H9 (cell line): ENCODE measurements around the gene KCNIP4. TPM values are rescaled to one million over a fixed set of nuclear protein-coding genes. Genes with fewer than 3 reads are reported as not detected.

Experiments
- DNase-seq: peaks from one replicate; pipeline ENCODE4 v3.0.0-alpha.2; 2017
- H2AFZ ChIP-seq: one replicate; pipeline ENCODE4 v1.6.1; 2013; ENCODE audit warnings: mild to moderate bottlenecking, low read length, control low read depth, moderate library complexity
- H2AK5ac ChIP-seq: 2 replicates; pipeline ENCODE4 v1.6.1; 2013; ENCODE audit warnings: low read length, control low read depth, mixed read lengths; ENCODE audit not compliant: insufficient read length
- H2BK120ac ChIP-seq: one replicate; pipeline ENCODE4 v1.6.1; 2013; ENCODE audit warnings: low read depth, mild to moderate bottlenecking, low read length, control low read depth, inconsistent platforms; ENCODE audit not compliant: poor library complexity, severe bottlenecking
- H2BK12ac ChIP-seq: 2 replicates; pipeline ENCODE4 v1.6.1; 2013; ENCODE audit warnings: low read length, control low read depth, mixed read lengths, low read depth; ENCODE audit not compliant: insufficient read length
- H2BK15ac ChIP-seq: 2 replicates; pipeline ENCODE4 v1.6.1; 2013; ENCODE audit warnings: low read depth, low read length, control low read depth
- H2BK20ac ChIP-seq: one replicate; pipeline ENCODE4 v1.6.1; 2013; ENCODE audit warnings: low read depth, mild to moderate bottlenecking, low read length, control low read depth, inconsistent platforms; ENCODE audit not compliant: poor library complexity, severe bottlenecking
- H2BK5ac ChIP-seq: 2 replicates; pipeline ENCODE4 v1.6.1; 2013; ENCODE audit warnings: low read length, control low read depth, mixed read lengths; ENCODE audit not compliant: insufficient read length
- H3K14ac ChIP-seq: 2 replicates; pipeline ENCODE4 v1.6.1; 2013; ENCODE audit warnings: low read length, control low read depth; ENCODE audit not compliant: insufficient read depth
- H3K18ac ChIP-seq: 2 replicates; pipeline ENCODE4 v1.6.1; 2013; ENCODE audit warnings: low read depth, mild to moderate bottlenecking, mixed read lengths, low read length, control low read depth; ENCODE audit not compliant: insufficient read length
- H3K23ac ChIP-seq: 2 replicates; pipeline ENCODE4 v1.6.1; 2013; ENCODE audit warnings: low read length, control low read depth, mixed read lengths, low read depth; ENCODE audit not compliant: insufficient read length
- H3K23me2 ChIP-seq: 2 replicates; pipeline ENCODE4 v1.6.1; 2013; ENCODE audit warnings: low read depth, mild to moderate bottlenecking, mixed read lengths, low read length, control low read depth; ENCODE audit not compliant: insufficient read length, poor library complexity, severe bottlenecking
- H3K27ac ChIP-seq: 2 replicates; pipeline ENCODE4 v1.5.1; 2013; ENCODE audit warnings: low read length, control low read depth, mixed read lengths, low read depth; ENCODE audit not compliant: insufficient read length
- H3K27me3 ChIP-seq: 2 replicates; pipeline ENCODE4 v1.6.1; 2013; ENCODE audit warnings: low read length, control low read depth, inconsistent platforms; ENCODE audit not compliant: insufficient read depth
- H3K4ac ChIP-seq: 2 replicates; pipeline ENCODE4 v1.6.1; 2013; ENCODE audit warnings: low read depth, mild to moderate bottlenecking, control low read depth, inconsistent platforms, low read length, moderate library complexity
- H3K4me1 ChIP-seq: 2 replicates; pipeline ENCODE4 v1.6.1; 2013; ENCODE audit warnings: low read length, control low read depth, inconsistent platforms; ENCODE audit not compliant: insufficient read depth
- H3K4me2 ChIP-seq: 2 replicates; pipeline ENCODE4 v1.6.1; 2013; ENCODE audit warnings: low read length, control low read depth, mixed read lengths; ENCODE audit not compliant: insufficient read length, insufficient read depth
- H3K56ac ChIP-seq: 2 replicates; pipeline ENCODE4 v1.6.1; 2013; ENCODE audit warnings: low read depth, mild to moderate bottlenecking, mixed read lengths, low read length, control low read depth; ENCODE audit not compliant: insufficient read length
- H3K79me1 ChIP-seq: 2 replicates; pipeline ENCODE4 v1.6.1; 2013; ENCODE audit warnings: low read depth, mild to moderate bottlenecking, moderate library complexity, low read length, control low read depth, inconsistent platforms; ENCODE audit not compliant: insufficient read depth, poor library complexity, severe bottlenecking
- H3K79me2 ChIP-seq: 2 replicates; pipeline ENCODE4 v1.6.1; 2013; ENCODE audit warnings: low read length, control low read depth, inconsistent platforms; ENCODE audit not compliant: insufficient read depth
- H3K9ac ChIP-seq: 2 replicates; pipeline ENCODE4 v1.6.1; 2013; ENCODE audit warnings: low read length, control low read depth, mixed read lengths; ENCODE audit not compliant: insufficient read length; ENCODE audit errors: extremely low read depth
- H3K9me3 ChIP-seq: one replicate; pipeline ENCODE4 v1.6.1; 2013; ENCODE audit warnings: low read depth, low read length, inconsistent platforms; ENCODE audit not compliant: control insufficient read depth
- H3T11ph ChIP-seq: one replicate; pipeline ENCODE4 v1.6.1; 2013; ENCODE audit warnings: mild to moderate bottlenecking, low read length, control low read depth, inconsistent platforms
- H4K20me1 ChIP-seq: one replicate; pipeline ENCODE4 v1.6.1; 2013; ENCODE audit not compliant: control insufficient read depth, insufficient read length, insufficient read depth
- H4K5ac ChIP-seq: 2 replicates; pipeline ENCODE4 v1.6.1; 2013; ENCODE audit warnings: low read depth, mild to moderate bottlenecking, mixed read lengths, low read length, control low read depth; ENCODE audit not compliant: insufficient read length
- H4K8ac ChIP-seq: replicated peaks from 2 replicates; pipeline ENCODE4 v1.6.1; 2013; ENCODE audit warnings: low read length, control low read depth, mixed read lengths, low read depth; ENCODE audit not compliant: insufficient read length
- H4K91ac ChIP-seq: 2 replicates; pipeline ENCODE4 v1.6.1; 2013; ENCODE audit warnings: low read depth, mild to moderate bottlenecking, moderate library complexity, mixed read lengths, low read length, control low read depth; ENCODE audit not compliant: insufficient read length
- H3K27ac Mint-ChIP-seq, 3 experiments: 2 replicates in 2 of 3; 3 replicates in 1 of 3; pipeline ENCODE4 v1.8.0; 2020 to 2021; ENCODE audit warnings: mixed read lengths in 3 of 3, mild to moderate bottlenecking in 1 of 3, moderate library complexity in 1 of 3
- H3K27me3 Mint-ChIP-seq: 2 replicates; pipeline ENCODE4 v1.8.0; 2021; ENCODE audit warnings: low read depth, mild to moderate bottlenecking, moderate library complexity, mixed read lengths
- H3K36me3 Mint-ChIP-seq, 3 experiments: 2 replicates in 2 of 3; 3 replicates in 1 of 3; pipeline ENCODE4 v1.8.0; 2020 to 2021; ENCODE audit warnings: low read depth in 3 of 3, mixed read lengths in 3 of 3; ENCODE audit not compliant: insufficient read depth in 1 of 3
- H3K4me1 Mint-ChIP-seq, 2 experiments: 2 replicates each; pipeline ENCODE4 v1.8.0; 2020; ENCODE audit warnings: mixed read lengths in 2 of 2
- H3K4me3 Mint-ChIP-seq, 2 experiments: 2 replicates in 1 of 2; 3 replicates in 1 of 2; pipeline ENCODE4 v1.8.0; 2020 to 2021; ENCODE audit warnings: mild to moderate bottlenecking in 2 of 2, mixed read lengths in 2 of 2, moderate library complexity in 1 of 2
- H3K9me3 Mint-ChIP-seq, 2 experiments: 2 replicates in 1 of 2; 3 replicates in 1 of 2; pipeline ENCODE4 v1.8.0; 2020; ENCODE audit warnings: mild to moderate bottlenecking in 2 of 2, mixed read lengths in 2 of 2, moderate library complexity in 1 of 2
- WGBS: extraction: QIAGEN DNeasy Blood & Tissue Kit; methylation state at CpG from one replicate; pipeline ENCODE4 v1.1.7; 2013; ENCODE audit warnings: missing lambda C conversion rate, low lambda C conversion rate, mixed read lengths; ENCODE audit not compliant: insufficient read length; ENCODE audit errors: extremely low coverage; 5-methylcytosine and 5-hydroxymethylcytosine counted together
- total RNA-seq: library from RNA; stranded (reverse); gene quantifications from 2 replicates; pipeline ENCODE4 v1.2.1, GENCODE V29; 2021
- TF ChIP-seq, protein P1 (sequence below): fragments of 200-600 bp; sonication (generic); conservative IDR thresholded peaks from 3 replicates; pipeline ENCODE4 v1.8.0; 2021; ENCODE audit warnings: antibody characterized with exemption, mild to moderate bottlenecking

The KCNIP4 gene
- total RNA-seq, 1 experiment from 2014 or later = not detected

DNA sequence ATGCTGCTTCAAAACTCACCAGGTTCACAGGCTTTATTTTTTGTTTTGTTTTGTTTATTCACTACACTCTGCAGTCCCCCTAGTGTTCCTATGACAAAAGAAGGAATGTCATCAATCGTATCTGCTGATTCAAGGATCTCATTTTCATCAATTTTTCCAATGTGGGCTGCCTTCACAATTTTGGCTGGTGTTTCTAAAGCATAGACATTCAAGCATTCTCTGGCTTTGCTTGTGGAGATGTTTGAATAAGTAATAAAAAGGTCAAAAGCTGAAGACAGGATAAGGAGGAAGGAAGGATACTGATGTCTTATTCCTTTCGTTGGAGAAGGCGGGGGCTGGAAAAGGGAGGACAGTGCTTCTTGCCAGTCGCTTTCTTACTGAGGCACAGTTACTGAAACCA is 12.2 kb upstream of the KCNIP4 start:
- WGBS = no CpG with 5 or more reads among the region's 4 CpGs
- Histone ChIP-seq H2BK120ac (no peak overlapping the region), H4K91ac (no peak overlapping the region), H2BK12ac (no peak overlapping the region), H3K4me2 (no peak overlapping the region), H4K8ac (no peak overlapping the region), H4K5ac (no peak overlapping the region), H3K9ac (no peak overlapping the region), H2AK5ac (no peak overlapping the region), H2AFZ (no peak overlapping the region), H3K14ac (no peak overlapping the region), H2BK15ac (no peak overlapping the region), H3K27me3 (no peaks in the 10 kb centered on the region), H3K23me2 (no peaks in the 10 kb centered on the region), H3K79me2 (no peaks in the 10 kb centered on the region), H4K20me1 (no peaks in the 10 kb centered on the region), H3K4me1 (no peaks in the 10 kb centered on the region), H3K9me3 (no peaks in the 10 kb centered on the region), H3K56ac (no peak overlapping the region), H3T11ph (no peak overlapping the region), H3K4ac (no peak overlapping the region), H2BK5ac (no peak overlapping the region), H3K23ac (no peak overlapping the region), H3K79me1 (no peaks in the 10 kb centered on the region), H2BK20ac (no peak overlapping the region), H3K27ac (no peak overlapping the region), H3K18ac (no peak overlapping the region)
- TF ChIP-seq, protein P1, sequence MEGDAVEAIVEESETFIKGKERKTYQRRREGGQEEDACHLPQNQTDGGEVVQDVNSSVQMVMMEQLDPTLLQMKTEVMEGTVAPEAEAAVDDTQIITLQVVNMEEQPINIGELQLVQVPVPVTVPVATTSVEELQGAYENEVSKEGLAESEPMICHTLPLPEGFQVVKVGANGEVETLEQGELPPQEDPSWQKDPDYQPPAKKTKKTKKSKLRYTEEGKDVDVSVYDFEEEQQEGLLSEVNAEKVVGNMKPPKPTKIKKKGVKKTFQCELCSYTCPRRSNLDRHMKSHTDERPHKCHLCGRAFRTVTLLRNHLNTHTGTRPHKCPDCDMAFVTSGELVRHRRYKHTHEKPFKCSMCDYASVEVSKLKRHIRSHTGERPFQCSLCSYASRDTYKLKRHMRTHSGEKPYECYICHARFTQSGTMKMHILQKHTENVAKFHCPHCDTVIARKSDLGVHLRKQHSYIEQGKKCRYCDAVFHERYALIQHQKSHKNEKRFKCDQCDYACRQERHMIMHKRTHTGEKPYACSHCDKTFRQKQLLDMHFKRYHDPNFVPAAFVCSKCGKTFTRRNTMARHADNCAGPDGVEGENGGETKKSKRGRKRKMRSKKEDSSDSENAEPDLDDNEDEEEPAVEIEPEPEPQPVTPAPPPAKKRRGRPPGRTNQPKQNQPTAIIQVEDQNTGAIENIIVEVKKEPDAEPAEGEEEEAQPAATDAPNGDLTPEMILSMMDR = no peak
- H3K36me3 Mint-ChIP-seq = no peaks in the 10 kb centered on the region
- H3K27ac Mint-ChIP-seq = no peak overlapping the region; a peak in 1 of 7 replicates
- H3K4me1 Mint-ChIP-seq = peaks cover 0 to 4% of the 10 kb centered on the region in 2 experiments; a peak in 2 of 4 replicates
- peaks cover 1% of the 10 kb centered on the region; the same call in 1 of the 2 replicates for H3K27me3 Mint-ChIP-seq
- no peak overlapping the region for H3K4me3 Mint-ChIP-seq
- DNase-seq = no peak
- no peaks in the 10 kb centered on the region for H3K9me3 Mint-ChIP-seq
